Body of pancreas (tissue), 4 donors: ENCODE measurements around the gene MYO1G.

Experiments used
- POLR2A ChIP-seq, 3 donors: fragments of 450-650 bp; IDR thresholded peaks; one replicate each; pipeline ENCODE4 v1.6.1; 2016; ENCODE audit warnings: antibody characterized with exemption in 3 of 3, mild to moderate bottlenecking in 2 of 3
- TF ChIP-seq, protein P1 (sequence below), 7 experiments: fragments of 450-650 bp in 4 of 7; fragments of 200-600 bp in 3 of 7; sonication (generic) in 3 of 7; IDR thresholded peaks; one replicate each; pipeline ENCODE4 v1.5.1; 2016 to 2019; ENCODE audit warnings: antibody characterized with exemption in 7 of 7

- TF ChIP-seq, protein P1, sequence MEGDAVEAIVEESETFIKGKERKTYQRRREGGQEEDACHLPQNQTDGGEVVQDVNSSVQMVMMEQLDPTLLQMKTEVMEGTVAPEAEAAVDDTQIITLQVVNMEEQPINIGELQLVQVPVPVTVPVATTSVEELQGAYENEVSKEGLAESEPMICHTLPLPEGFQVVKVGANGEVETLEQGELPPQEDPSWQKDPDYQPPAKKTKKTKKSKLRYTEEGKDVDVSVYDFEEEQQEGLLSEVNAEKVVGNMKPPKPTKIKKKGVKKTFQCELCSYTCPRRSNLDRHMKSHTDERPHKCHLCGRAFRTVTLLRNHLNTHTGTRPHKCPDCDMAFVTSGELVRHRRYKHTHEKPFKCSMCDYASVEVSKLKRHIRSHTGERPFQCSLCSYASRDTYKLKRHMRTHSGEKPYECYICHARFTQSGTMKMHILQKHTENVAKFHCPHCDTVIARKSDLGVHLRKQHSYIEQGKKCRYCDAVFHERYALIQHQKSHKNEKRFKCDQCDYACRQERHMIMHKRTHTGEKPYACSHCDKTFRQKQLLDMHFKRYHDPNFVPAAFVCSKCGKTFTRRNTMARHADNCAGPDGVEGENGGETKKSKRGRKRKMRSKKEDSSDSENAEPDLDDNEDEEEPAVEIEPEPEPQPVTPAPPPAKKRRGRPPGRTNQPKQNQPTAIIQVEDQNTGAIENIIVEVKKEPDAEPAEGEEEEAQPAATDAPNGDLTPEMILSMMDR (IDR thresholded peaks at IDR 0.05) = no peak
- TF ChIP-seq POLR2A (IDR thresholded peaks at IDR 0.05) = no peak
Measured at GRCh38 chr7:44964831-44965440, 13.9 kb downstream of the MYO1G start.
